OCI-LY3 (cell line): ENCODE measurements around the gene GDE1.
"Not testable (repeated sequence)": the region's sequence is repeated elsewhere in the genome, so short reads cannot be mapped to it uniquely, and the experiment has no call there.

Experiments
- H2AFZ ChIP-seq: fragments of 200-600, 300-600 bp; shearing (Covaris generic); 2 replicates; pipeline ENCODE4 v1.6.0; 2014; ENCODE audit warnings: antibody characterized with exemption, low read depth, low read length
- H3K27ac ChIP-seq: fragments of 200-600, 300-600 bp; sonication (generic); 2 replicates; pipeline ENCODE4 v1.5.1; 2014; ENCODE audit warnings: mild to moderate bottlenecking, low read length, moderate library complexity, mixed read lengths
- H3K27me3 ChIP-seq: fragments of 200-600, 300-600 bp; sonication (generic); 2 replicates; pipeline ENCODE4 v1.6.1; 2014; ENCODE audit warnings: low read depth, low read length, mixed read lengths
- H3K36me3 ChIP-seq: fragments of 200-600, 300-600 bp; sonication (generic); replicated peaks from 2 replicates; pipeline ENCODE3; 2014; ENCODE audit warnings: low read depth, low read length, mixed read lengths
- H3K4me1 ChIP-seq: fragments of 300-600, 200-600 bp; sonication (generic); 2 replicates; pipeline ENCODE4 v1.6.1; 2014; ENCODE audit warnings: low read length, mixed read lengths
- H3K4me2 ChIP-seq: fragments of 200-600, 300-600 bp; sonication (generic); 2 replicates; pipeline ENCODE4 v1.6.1; 2014; ENCODE audit warnings: low read length, mixed read lengths
- H3K4me3 ChIP-seq: fragments of 300-600, 200-600 bp; sonication (generic); 2 replicates; pipeline ENCODE4 v1.5.1; 2014; ENCODE audit warnings: antibody characterized with exemption, mild to moderate bottlenecking, low read length, moderate library complexity
- H3K79me2 ChIP-seq: fragments of 300-600, 200-600 bp; shearing (Covaris generic); 2 replicates; pipeline ENCODE4 v1.6.1; 2014; ENCODE audit warnings: mild to moderate bottlenecking, low read length, mixed read lengths
- H3K9ac ChIP-seq: fragments of 300-600, 200-600 bp; shearing (Covaris generic); 2 replicates; pipeline ENCODE4 v1.6.0; 2014; ENCODE audit warnings: mild to moderate bottlenecking, low read length, moderate library complexity
- H3K9me3 ChIP-seq: fragments of 200-600, 300-600 bp; shearing (Covaris generic); 2 replicates; pipeline ENCODE4 v1.6.1; 2014; ENCODE audit warnings: low read length, mixed read lengths; ENCODE audit not compliant: insufficient read depth
- H4K20me1 ChIP-seq: fragments of 200-600, 300-600 bp; sonication (generic); 2 replicates; pipeline ENCODE4 v1.6.1; 2016; ENCODE audit warnings: low read length, mixed read lengths; ENCODE audit not compliant: insufficient read depth
- EZH2phosphoT487 ChIP-seq: fragments of 200-600 bp; shearing (Covaris generic); IDR thresholded peaks from 2 replicates; pipeline ENCODE4 v1.6.1; 2018; ENCODE audit warnings: antibody characterized with exemption, mixed run types, low read depth
- TF ChIP-seq, protein P1 (sequence below): fragments of 200-600, 300-600 bp; sonication (generic); IDR thresholded peaks from 2 replicates; pipeline ENCODE4 v1.5.1; 2014; ENCODE audit warnings: antibody characterized with exemption, low read length, low read depth

The GDE1 gene

DNA sequence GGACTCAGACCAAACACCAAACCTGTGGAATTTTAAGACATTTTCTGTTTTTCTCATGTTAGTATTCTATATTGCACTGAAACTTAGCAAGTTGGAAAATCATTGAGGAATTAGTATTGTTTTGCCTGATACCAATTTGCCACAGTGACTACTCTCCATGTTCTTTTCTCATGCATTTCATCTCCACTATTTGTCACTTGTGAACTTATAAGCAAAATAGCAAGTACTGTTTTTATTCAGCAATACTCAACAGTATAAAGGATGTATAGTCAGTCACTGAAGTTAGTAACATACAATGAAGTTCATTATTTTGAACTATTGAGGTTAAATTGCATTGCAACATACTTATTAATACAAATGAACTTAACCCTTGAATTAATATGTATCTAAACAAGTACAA is 27.8 kb upstream of the GDE1 start:
- Histone ChIP-seq H3K9me3 (no peaks in the 10 kb centered on the region), H2AFZ (no peak overlapping the region), H3K79me2 (peaks cover 4% of the 10 kb centered on the region; the same call in 1 of the 2 replicates), H4K20me1 (no peaks in the 10 kb centered on the region), H3K9ac (no peak overlapping the region), H3K4me2 (no peak overlapping the region), H3K4me3 (no peak overlapping the region), H3K4me1 (peaks cover 6% of the 10 kb centered on the region), H3K36me3 (peaks cover 49% of the 10 kb centered on the region), H3K27ac (no peak overlapping the region), H3K27me3 (no peaks in the 10 kb centered on the region)
- TF ChIP-seq, protein P1, sequence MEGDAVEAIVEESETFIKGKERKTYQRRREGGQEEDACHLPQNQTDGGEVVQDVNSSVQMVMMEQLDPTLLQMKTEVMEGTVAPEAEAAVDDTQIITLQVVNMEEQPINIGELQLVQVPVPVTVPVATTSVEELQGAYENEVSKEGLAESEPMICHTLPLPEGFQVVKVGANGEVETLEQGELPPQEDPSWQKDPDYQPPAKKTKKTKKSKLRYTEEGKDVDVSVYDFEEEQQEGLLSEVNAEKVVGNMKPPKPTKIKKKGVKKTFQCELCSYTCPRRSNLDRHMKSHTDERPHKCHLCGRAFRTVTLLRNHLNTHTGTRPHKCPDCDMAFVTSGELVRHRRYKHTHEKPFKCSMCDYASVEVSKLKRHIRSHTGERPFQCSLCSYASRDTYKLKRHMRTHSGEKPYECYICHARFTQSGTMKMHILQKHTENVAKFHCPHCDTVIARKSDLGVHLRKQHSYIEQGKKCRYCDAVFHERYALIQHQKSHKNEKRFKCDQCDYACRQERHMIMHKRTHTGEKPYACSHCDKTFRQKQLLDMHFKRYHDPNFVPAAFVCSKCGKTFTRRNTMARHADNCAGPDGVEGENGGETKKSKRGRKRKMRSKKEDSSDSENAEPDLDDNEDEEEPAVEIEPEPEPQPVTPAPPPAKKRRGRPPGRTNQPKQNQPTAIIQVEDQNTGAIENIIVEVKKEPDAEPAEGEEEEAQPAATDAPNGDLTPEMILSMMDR: no peak
- no peak for TF ChIP-seq EZH2phosphoT487

DNA sequence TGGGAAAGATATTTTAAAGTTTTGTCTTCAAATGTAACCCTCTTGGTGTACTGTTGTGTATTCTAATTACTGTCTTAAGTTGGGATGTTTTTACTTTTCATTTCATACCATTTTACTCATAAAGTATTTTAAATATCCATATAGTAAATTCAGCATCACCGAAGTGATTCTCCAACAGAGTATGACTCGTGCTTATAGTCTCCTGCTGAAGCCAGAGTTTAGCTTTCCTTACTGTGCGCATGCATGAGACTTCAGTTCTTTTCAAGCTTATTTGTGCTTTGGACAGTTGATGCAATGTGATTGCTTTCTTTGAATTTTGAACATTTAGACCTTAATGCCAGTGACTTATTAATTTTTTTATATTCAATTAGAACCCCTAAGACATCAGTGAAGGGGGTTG is 26.2 kb upstream of the GDE1 start:
- Histone ChIP-seq H3K9me3 (no peaks in the 10 kb centered on the region), H3K79me2 (no peaks in the 10 kb centered on the region), H3K9ac (no peak overlapping the region), H3K27ac (no peak overlapping the region), H4K20me1 (no peaks in the 10 kb centered on the region), H3K4me1 (no peaks in the 10 kb centered on the region), H3K4me3 (no peak overlapping the region), H3K36me3 (peaks cover 52% of the 10 kb centered on the region), H2AFZ (no peak overlapping the region), H3K27me3 (no peaks in the 10 kb centered on the region), H3K4me2 (no peak overlapping the region)
- TF ChIP-seq EZH2phosphoT487: no peak
- TF ChIP-seq, protein P1: no peak

DNA sequence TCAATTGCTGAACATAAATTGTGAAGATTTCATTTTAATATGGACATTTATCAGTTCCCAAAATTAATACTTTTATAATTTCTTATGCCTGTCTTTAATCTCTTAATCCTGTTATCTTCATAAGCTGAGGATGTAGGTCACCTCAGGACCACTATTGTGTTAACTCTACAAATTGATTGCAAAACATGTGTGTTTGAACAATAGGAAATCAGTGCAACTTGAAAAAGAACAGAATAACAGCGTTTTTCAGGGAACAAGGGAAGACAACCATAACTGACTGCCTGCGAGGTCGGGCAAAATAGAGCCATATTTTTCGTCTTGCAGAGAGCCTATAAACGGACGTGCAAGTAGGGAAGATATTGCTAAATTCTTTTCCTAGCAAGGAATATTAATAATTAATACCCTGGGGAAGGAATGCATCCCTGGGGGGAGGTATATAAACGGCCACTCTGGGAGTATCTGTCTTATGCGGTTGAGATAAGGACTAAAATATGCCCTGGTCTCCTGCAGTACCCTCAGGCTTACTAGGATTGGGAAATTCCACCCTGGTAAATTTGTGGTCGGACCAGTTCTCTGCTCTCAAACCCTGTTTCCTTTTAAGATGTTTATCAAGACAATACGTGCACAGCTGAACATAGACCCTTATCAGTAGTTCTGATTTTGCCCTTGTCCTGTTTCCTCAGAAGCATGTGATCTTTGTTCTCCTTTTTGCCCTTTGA is 21.5 kb upstream of the GDE1 start:
- H2AFZ ChIP-seq, H3K9me3 ChIP-seq, H3K4me3 ChIP-seq, H3K4me2 ChIP-seq, H3K9ac ChIP-seq, H3K27me3 ChIP-seq, H3K79me2 ChIP-seq, H3K4me1 ChIP-seq, H4K20me1 ChIP-seq, H3K27ac ChIP-seq: not testable (repeated sequence)
- peaks cover 39% of the 10 kb centered on the region for H3K36me3 ChIP-seq

DNA sequence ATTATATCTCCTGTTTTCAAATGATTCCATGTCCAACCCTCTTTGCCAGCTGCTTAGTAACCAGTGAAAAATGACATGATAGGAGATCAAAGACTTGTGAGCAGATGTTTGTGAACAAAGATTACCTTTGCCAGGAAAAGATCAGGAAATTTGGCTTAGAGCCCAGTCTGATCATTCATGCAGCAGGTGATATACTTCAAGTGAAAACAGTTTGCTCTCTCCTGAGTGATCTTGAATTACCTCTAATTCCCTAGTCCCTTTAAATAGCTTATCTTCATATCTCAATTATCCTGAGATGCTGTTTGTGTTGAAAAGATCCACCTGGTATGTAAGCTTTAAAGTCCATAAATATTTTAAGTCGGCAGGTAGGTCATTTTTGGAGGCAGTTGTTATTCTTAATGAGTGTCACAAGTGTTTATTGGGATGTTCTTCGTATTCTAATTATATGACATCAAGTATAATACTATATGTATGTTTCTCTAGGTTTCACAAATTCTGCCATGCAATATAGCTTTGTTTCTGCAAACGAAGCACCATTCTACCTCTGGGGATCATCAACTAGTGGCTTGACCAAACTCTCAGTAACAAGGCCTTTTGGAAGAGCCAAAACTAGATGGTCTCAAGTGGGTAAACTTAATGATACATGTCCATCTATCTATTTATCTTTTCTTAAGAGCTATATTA is 20.4 kb upstream of the GDE1 start:
- Histone ChIP-seq H3K9me3 (no peaks in the 10 kb centered on the region), H3K4me3 (no peak overlapping the region), H3K36me3 (peaks cover 31% of the 10 kb centered on the region), H3K27me3 (no peaks in the 10 kb centered on the region), H3K9ac (no peak overlapping the region), H3K27ac (no peak overlapping the region), H3K79me2 (no peaks in the 10 kb centered on the region), H3K4me2 (no peak overlapping the region), H3K4me1 (no peaks in the 10 kb centered on the region), H4K20me1 (no peaks in the 10 kb centered on the region), H2AFZ (no peak overlapping the region)
- TF ChIP-seq, protein P1: no peak
